T-helper 22 cell (primary cell): ENCODE measurements around the gene IL1RAPL1.
"Not testable (repeated sequence)": the region's sequence is repeated elsewhere in the genome, so short reads cannot be mapped to it uniquely, and the experiment has no call there.

Experiments
- DNase-seq: peaks from one replicate; pipeline ENCODE4 v3.0.0-alpha.2; 2020; ENCODE audit warnings: low read depth

Gene IL1RAPL1

GRCh38 chrX:29122817-29123216 is 535.6 kb downstream of the IL1RAPL1 start:
- not testable (repeated sequence) for DNase-seq

- DNase-seq = no peak
These were observed 543.7 kb downstream of the IL1RAPL1 start for GRCh38 chrX:29130905-29131304.

- DNase-seq = no peak
These were observed 549.7 kb downstream of the IL1RAPL1 start for GRCh38 chrX:29136904-29137303.

- DNase-seq = no peak
These were observed 550.8 kb downstream of the IL1RAPL1 start for GRCh38 chrX:29138003-29138402.

GRCh38 chrX:29143356-29143755 is 556.1 kb downstream of the IL1RAPL1 start:
- no peak for DNase-seq

GRCh38 chrX:29143756-29144155 is 556.5 kb downstream of the IL1RAPL1 start:
- no peak for DNase-seq

- no peak for DNase-seq
These were observed 558.1 kb downstream of the IL1RAPL1 start for GRCh38 chrX:29145316-29145715.

GRCh38 chrX:29148511-29148910 is 561.3 kb downstream of the IL1RAPL1 start:
- no peak for DNase-seq

- DNase-seq = no peak
These were observed 568.0 kb downstream of the IL1RAPL1 start for GRCh38 chrX:29155286-29155685.

- DNase-seq = no peak
These were observed 585.6 kb downstream of the IL1RAPL1 start for GRCh38 chrX:29172880-29173279.

- DNase-seq = no peak
These were observed 600.0 kb downstream of the IL1RAPL1 start for GRCh38 chrX:29187264-29187663.

- no peak for DNase-seq
These were observed 609.3 kb downstream of the IL1RAPL1 start for GRCh38 chrX:29196501-29196900.

- DNase-seq = no peak
These were observed 628.0 kb downstream of the IL1RAPL1 start for GRCh38 chrX:29215251-29215650.

GRCh38 chrX:29225670-29226069 is 638.4 kb downstream of the IL1RAPL1 start:
- no peak for DNase-seq

GRCh38 chrX:29229802-29230201 is 642.6 kb downstream of the IL1RAPL1 start:
- DNase-seq = no peak

GRCh38 chrX:29231800-29232199 is 644.6 kb downstream of the IL1RAPL1 start:
- DNase-seq = no peak

GRCh38 chrX:29233592-29234183 is 646.4 kb downstream of the IL1RAPL1 start:
- no peak for DNase-seq

- no peak for DNase-seq
These were observed 650.7 kb downstream of the IL1RAPL1 start for GRCh38 chrX:29237972-29238371.

- no peak for DNase-seq
These were observed 654.6 kb downstream of the IL1RAPL1 start for GRCh38 chrX:29241809-29242208.

- DNase-seq = no peak
These were observed 655.6 kb downstream of the IL1RAPL1 start for GRCh38 chrX:29242856-29243255.

GRCh38 chrX:29243942-29244341 is 656.7 kb downstream of the IL1RAPL1 start:
- no peak for DNase-seq

GRCh38 chrX:29254515-29254914 is 667.3 kb downstream of the IL1RAPL1 start:
- no peak for DNase-seq

- no peak for DNase-seq
These were observed 670.3 kb downstream of the IL1RAPL1 start for GRCh38 chrX:29257521-29257920.

- DNase-seq = no peak
These were observed 682.1 kb downstream of the IL1RAPL1 start for GRCh38 chrX:29269390-29269789.

- DNase-seq = no peak
These were observed 687.3 kb downstream of the IL1RAPL1 start for GRCh38 chrX:29274517-29274916.
